DMS53 treated with DMSO at 0.1 percent for 48 hours (cell line): ENCODE data around the gene CDCA4.

Source experiments
- DNase-seq: peaks from one replicate; lab custom pipeline; 2025; ENCODE audit not compliant: unreplicated experiment; lab: John Stamatoyannopoulos, UW

CDCA4 gene

DNA sequence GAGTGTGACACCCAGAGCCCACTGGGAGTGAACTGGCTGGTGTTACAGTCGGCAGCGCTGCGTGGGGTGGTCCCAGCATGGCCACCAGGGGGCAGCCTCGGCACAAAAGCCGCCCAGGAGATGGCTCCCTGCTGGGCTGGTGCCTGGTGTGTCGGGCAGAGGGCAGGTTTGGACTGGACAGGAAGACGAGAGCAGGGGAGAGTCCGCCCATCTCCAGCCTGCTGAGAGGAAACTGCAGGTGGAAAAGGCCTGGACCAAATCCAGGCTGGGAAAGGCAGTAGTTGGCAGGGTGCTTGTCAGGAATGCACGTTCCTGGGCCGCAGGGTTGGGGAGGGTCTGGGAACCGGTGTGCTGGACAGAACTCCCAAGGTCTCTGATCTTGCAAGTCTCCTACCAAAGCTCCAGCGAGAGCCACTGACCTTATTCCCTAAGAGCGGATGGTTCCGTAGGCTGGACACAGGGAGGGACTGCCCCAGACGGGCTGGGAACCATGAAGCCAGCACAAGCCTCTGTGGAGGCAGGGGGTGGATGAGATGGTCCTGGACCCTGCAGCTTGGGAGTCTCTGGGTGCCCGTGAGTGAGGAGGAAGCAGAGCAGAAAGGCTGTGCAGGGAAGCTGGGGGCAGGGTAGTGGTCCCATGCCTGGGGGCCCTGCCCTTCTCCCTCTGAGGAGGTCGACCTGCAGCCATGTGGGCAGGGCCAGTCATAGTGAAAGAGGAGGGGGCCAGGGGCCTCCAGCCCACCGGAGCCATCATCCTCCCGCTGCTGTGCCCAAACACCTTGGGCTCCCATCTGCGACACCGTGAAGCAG is 44.5 kb downstream of the CDCA4 start:
- DNase-seq: peak; percentile 67

- DNase-seq: no peak
Observed at GRCh38 chr14:104975481-104976197, 45.2 kb downstream of the CDCA4 start.

DNA sequence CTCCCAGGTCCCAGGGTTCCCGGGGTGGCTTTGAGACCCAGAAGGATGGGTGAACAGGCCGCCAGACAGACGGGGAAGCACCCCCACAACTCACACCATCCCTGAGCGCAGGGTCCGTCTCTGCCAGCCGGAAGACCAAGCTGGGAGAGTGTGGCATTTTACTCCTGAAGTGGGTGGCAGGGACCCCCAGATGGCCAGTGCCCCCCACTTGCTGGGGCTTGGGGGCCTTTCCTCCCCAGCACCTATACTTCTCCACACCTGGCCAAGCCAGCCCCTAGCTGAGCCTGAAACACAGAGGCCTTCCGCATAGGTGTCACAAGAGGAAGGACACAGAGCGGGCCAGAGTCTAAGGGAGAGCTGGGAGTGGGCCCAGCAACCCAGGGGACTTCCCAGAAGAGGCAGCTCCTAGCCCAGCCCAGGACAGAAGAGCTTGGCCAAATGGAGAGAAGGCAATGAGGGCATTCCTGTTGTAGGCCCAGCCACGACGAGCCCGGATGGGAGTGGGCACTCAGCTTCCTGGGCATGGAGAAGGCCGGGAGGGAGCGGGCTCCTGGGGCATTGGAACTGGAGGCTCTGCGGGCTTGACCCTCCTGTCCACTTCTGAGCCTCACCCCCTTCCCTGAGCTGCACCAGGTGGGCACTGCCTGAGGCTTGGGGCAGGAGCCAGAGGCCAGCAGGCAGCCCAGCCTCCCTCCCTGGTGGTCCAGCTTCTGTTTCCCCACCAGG is 46.1 kb downstream of the CDCA4 start:
- no peak for DNase-seq

GRCh38 chr14:104974146-104974541 is 46.7 kb downstream of the CDCA4 start:
- no peak for DNase-seq

DNA sequence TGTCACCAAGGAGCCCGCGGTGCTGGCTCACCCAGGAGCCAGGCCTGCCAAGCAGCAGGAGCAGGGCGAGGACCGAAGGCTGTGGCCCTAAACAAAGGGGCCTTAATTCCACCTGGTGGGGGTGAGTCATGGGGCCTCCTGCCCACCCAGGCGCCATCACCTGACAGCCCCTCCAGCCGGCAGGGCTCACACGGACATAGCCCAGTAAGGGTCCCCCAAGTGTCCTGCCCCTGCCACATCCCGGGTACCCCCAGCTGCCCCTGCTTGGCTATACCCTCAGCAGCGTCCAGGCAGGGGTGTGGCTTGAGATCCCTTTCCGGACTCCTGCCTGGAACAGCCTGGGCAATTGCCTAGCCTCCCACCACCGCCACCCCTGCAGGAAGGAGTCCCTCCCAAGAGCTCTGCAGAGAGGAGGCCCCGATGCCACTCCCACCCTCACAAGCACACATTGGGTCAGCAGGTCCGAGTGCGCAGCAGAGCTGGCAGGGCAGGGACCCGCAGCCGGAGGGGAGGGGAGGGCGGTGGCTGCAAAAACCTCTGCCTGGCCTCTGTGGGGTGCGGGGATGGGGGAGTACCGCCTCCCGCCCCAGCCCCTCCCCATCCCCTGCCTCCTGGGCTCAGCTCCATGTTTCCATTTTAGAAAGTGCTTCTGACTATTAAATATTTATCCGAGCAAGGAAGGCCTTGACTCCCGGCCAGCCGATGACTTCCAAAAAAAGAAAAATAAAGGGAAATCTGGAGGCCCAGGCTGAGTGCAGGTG is 47.3 kb downstream of the CDCA4 start:
- no peak for DNase-seq

- DNase-seq: no peak
Observed at GRCh38 chr14:104973135-104973384, 47.8 kb downstream of the CDCA4 start.

GRCh38 chr14:104972301-104973134 is 48.4 kb downstream of the CDCA4 start:
- DNase-seq: peak; percentile 76

DNA sequence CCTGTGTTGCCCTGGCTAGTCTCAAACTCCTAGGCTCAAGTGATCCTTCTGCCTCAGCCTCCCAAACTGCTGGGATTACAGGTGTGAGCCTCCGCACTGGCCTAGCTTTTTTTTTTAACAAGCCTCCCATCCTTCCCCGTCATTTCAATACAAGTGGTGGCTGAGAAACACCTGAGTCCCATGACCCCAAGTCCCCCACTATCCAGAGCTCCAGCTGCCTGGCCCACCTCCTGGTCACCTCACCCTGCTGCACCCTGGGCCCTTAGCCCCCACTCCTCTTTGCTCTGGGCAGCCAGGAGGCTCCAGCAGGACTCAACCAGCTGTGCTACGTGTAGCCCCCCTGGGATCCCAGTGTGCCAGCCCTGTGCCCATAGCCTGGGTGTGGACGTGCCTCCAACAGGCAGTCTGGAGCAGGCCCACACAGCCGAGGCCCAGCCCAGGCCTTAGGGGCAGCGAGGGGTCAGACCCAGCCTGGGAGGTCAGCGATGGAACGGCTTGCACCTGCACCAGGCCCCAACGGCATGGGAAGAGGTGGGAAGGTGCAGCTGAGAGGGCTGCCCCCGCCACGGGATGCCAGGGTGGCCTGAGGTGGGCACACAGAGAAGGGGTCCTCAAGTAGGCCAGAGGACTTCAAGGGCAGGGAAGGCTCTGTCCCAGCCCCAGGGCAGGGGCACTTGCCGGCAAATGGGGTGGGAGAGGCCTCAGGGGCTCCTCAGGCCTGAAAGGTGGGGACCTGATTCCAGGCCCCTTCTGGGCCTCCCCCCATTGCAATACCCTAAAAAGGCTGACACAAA is 49.2 kb downstream of the CDCA4 start:
- DNase-seq: no peak

DNA sequence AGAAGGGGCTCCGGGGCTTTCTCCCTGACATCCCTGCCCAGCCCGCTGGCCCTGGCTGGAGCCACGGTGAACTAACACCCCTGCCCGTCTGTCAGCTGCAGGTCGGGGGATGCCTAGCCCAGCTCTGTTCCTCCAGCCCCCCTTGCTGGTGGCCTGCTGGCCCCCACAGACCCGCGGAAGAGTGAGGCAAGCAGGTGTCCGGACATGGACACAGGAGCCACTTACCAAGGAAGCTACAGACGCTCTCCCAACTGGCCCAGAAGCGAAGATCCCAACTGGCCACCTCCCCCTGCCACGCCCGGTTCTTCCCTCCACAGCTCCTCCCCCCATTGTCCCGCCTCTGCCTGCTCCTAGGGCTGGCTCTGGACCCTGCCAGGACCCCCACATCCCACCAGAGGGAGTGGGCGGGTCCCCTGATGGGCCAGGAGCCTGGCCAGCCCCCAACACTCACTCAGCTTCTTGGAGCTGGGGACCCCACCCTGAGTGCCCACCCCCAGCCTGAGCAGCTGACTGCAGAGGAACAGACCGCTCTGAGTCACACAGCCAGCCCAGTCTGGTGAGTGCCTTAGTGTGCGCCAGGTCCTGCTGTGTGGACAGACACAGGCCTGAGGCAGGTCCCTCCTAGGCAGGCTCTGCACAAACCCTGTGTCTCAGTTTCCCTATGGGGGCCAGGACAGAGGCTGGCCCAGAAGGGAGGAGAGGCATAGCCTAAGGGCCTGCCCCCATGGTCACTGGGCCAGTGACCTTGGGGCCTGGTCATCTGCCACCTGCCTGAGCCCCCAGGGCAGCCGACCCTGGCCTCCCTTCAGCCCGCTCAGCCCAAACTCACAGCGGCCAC is 50.4 kb downstream of the CDCA4 start:
- no peak for DNase-seq

DNA sequence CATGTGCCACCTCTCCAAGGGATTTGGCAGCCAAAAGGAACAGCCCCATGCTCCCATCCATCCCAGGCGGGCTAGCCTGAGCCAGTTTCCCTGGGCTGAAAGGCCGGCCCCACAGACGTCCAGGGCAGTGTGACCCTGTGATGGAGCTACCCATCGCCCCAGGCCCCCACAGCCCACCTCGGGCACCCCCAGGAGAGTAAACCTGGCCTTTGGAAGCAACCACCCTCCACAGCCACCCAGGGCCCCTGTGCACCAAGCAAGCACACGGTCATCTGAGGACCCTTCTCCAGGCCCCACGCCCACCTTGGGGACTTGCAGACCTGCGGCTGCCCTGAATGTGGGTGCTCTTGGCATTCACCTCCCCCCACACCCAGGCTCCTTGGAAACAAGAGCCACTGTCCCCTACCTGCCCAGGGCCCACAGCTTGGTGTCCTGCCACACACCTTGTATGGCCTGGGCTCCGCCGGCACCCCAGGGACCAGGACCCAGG is 51.1 kb downstream of the CDCA4 start:
- DNase-seq: no peak

- DNase-seq: peak; percentile 16
Observed at GRCh38 chr14:104968541-104969401, 52.1 kb downstream of the CDCA4 start.

GRCh38 chr14:104968153-104968527 is 52.7 kb downstream of the CDCA4 start:
- peak; percentile 15 for DNase-seq

GRCh38 chr14:104967386-104968152 is 53.3 kb downstream of the CDCA4 start:
- peak; percentile 37 for DNase-seq

DNA sequence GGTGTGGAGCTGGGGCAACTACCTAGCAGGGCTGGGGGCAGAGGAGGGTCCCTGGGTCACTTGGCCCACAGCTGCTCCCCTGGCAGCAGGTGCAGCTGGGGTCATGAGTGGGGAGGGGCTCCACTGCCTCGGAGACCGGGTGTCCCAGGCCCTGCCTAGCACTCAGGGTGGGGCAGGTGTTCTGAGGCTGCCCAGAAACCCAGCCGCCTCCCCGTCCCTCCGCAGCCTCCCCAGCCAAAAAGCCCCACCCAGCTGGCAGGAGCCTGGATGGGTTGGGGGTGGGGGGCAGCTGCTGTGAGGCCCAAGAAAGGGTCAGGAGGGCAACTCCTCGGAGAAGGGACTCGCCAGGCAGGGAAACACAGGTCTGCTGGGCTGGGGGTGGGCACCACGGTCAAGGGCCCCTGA is 53.9 kb downstream of the CDCA4 start:
- no peak for DNase-seq

DNA sequence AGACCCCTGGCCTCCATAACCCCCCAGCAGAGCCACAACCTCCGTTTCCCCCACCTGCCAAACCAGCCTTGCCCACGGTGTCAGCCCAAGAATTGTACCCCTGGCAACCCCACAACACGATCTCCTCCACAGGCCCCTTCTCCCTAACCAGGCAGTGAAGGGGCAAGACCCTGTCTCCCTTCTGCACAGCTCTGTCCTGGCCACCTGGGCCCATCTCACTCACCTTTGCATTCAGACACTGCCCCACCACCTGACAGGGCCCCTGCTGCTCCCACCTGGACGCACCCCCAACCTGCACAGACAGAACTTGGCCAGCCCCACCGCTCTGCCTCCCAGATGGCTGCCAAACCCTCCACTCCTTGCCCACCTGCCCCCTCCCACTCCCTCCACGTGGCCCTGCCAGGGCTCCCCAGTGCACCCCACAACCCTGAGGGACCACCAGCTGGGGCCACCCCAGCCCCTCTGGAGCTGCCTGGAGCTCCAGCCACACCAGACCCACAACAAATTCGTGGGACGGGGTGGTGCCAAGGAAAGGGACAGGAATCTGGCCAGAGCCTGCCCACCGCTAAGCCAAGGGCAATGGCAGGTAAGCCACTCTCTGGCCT is 54.5 kb downstream of the CDCA4 start:
- DNase-seq: no peak

- no peak for DNase-seq
Observed at GRCh38 chr14:104965561-104966231, 55.2 kb downstream of the CDCA4 start.
